ENCODE results near the gene FGGY. TPM values are rescaled to one million over a fixed set of nuclear protein-coding genes. Genes with fewer than 3 reads are reported as not detected.

The FGGY gene
- total RNA-seq, 1 donor from 2014 or later: 31.2 TPM

DNA sequence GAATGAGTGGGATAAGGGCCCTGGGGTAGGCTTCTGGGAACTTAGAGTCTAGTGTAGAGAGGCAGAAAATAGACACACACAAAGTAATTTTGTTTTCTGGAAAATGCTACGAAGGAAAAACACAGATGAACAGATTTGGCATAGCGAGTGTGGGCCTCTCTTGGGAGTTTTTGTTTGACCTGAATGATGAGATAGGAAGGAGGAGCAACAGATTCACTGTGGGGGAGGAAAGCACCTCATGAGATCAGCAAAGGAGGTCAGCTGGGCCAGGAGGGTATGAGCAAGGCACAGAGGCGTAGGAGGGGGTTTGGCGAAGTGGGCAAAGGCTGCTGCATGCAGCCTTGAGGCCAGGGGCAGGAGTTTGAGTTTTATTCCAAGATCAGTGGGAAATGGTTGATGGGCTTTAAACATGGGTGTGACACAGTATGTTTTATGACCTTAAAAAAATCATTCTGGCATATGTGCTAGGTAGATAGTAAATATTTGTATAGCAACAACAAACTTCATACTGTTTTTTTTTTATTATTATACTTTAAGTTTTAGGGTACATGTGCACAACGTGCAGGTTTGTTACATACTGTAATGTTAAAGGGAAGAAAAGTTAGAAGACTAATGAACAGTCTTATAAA is 57.9 kb downstream of the FGGY start:
- H3K9me3 ChIP-seq (replicated peaks): no peaks in the 10 kb centered on the region
- DNase-seq: no peak
- H3K27me3 ChIP-seq (ENCODE audit: low read depth): no peaks in the 10 kb centered on the region
- H3K4me1 ChIP-seq: peaks cover 12% of the 10 kb centered on the region
- no peak overlapping the region for H3K4me3 ChIP-seq
- no peaks in the 10 kb centered on the region for H3K36me3 ChIP-seq
- intact Hi-C loops (cut with micrococcal nuclease): no loop called here
- TF ChIP-seq, protein P1, sequence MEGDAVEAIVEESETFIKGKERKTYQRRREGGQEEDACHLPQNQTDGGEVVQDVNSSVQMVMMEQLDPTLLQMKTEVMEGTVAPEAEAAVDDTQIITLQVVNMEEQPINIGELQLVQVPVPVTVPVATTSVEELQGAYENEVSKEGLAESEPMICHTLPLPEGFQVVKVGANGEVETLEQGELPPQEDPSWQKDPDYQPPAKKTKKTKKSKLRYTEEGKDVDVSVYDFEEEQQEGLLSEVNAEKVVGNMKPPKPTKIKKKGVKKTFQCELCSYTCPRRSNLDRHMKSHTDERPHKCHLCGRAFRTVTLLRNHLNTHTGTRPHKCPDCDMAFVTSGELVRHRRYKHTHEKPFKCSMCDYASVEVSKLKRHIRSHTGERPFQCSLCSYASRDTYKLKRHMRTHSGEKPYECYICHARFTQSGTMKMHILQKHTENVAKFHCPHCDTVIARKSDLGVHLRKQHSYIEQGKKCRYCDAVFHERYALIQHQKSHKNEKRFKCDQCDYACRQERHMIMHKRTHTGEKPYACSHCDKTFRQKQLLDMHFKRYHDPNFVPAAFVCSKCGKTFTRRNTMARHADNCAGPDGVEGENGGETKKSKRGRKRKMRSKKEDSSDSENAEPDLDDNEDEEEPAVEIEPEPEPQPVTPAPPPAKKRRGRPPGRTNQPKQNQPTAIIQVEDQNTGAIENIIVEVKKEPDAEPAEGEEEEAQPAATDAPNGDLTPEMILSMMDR (IDR thresholded peaks at IDR 0.05; ENCODE audit: borderline replicate concordance): no peak
- H3K27ac ChIP-seq (replicated peaks): peak overlapping the region; percentile 49

DNA sequence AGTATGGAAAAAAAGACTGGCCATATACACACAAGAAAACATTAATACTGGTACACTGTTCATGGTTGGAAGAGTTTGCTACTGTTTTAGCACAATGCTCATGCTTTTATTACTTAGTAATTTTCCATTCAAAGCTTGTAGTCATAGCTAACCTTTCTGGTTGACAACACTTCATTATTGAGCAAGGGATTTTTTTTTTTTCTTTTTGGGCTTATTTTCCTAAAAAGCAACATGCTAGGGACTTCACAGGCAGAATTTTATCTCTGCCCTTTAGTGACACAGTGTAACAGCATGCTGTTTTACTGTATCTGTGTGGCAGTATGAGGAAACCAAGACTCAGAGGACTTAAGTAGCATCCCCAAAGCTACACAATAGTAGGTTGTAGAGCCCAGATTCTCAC is 58.5 kb downstream of the FGGY start:
- DNase-seq: no peak
- no peak overlapping the region for H3K4me3 ChIP-seq
- TF ChIP-seq, protein P1 (IDR thresholded peaks at IDR 0.05; ENCODE audit: borderline replicate concordance): no peak
- no peaks in the 10 kb centered on the region for H3K36me3 ChIP-seq
- intact Hi-C loops (cut with micrococcal nuclease): no loop called here
- no peaks in the 10 kb centered on the region for H3K27me3 ChIP-seq (ENCODE audit: low read depth)
- peaks cover 15% of the 10 kb centered on the region for H3K4me1 ChIP-seq
- no peaks in the 10 kb centered on the region for H3K9me3 ChIP-seq (replicated peaks)
- peak overlapping the region; percentile 49 for H3K27ac ChIP-seq (replicated peaks)

DNA sequence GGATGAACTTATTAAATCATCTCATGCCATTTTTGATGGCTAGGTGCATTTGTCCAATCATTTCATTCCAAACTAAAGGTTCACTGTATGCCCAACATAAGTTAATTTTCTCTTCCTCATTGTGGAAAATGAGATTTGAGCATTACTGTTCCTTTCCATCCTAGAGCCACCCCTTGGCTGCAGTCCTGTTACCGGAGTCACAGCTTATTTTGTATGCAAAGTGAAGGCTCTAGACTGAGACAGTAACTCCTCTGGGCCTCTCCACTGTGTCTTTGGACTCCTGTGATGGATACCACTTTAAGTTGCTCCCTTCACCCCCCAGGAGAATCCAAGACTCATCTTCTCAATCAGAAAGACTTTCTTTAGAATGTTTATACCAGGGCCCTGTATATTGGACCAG is 59.7 kb downstream of the FGGY start:
- Histone ChIP-seq H3K4me3 (no peak overlapping the region), H3K27me3 (ENCODE audit: low read depth) (no peaks in the 10 kb centered on the region), H3K27ac (replicated peaks) (no peak overlapping the region), H3K9me3 (replicated peaks) (no peaks in the 10 kb centered on the region), H3K36me3 (no peaks in the 10 kb centered on the region), H3K4me1 (peaks cover 21% of the 10 kb centered on the region)
- TF ChIP-seq, protein P1 (IDR thresholded peaks at IDR 0.05; ENCODE audit: borderline replicate concordance): no peak
- intact Hi-C loops (cut with micrococcal nuclease): no loop called here
- no peak for DNase-seq

DNA sequence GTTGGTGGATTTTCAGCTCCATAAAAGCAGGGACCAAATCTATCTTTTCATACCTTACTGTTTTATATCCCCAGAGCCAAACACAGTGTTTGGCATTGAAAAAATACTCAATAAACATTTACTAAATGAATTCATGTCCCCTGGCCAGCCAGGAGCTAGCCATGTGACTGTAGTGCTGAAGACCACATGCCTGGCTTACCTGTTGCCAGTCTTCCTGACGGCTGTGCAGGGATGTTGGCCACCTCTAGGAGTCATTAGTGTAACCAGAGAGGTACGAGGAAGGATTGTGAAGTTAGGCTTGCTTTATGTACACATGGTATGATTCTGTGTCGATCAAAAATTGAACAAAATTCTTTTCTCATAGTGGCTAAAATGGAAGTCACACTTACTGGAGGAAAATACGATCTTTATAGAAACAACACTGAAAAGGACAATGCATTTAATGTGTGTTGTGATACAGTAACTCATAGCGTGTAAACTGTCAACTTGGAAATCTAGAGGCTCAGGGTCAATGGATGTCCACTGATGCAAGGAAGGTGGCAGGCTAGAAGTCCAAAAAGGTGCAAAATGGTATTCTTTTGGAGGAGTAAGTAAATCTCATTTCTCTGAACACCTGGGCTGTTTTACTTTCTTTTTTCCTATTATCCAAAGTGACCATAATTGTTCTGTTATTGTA is 60.9 kb downstream of the FGGY start:
- TF ChIP-seq, protein P1 (IDR thresholded peaks at IDR 0.05; ENCODE audit: borderline replicate concordance): no peak
- no peaks in the 10 kb centered on the region for H3K9me3 ChIP-seq (replicated peaks)
- H3K27ac ChIP-seq (replicated peaks): no peak overlapping the region
- peaks cover 21% of the 10 kb centered on the region for H3K4me1 ChIP-seq
- intact Hi-C loops (cut with micrococcal nuclease): no loop called here
- no peak for DNase-seq
- no peaks in the 10 kb centered on the region for H3K36me3 ChIP-seq
- H3K27me3 ChIP-seq (ENCODE audit: low read depth): no peaks in the 10 kb centered on the region
- no peak overlapping the region for H3K4me3 ChIP-seq

DNA sequence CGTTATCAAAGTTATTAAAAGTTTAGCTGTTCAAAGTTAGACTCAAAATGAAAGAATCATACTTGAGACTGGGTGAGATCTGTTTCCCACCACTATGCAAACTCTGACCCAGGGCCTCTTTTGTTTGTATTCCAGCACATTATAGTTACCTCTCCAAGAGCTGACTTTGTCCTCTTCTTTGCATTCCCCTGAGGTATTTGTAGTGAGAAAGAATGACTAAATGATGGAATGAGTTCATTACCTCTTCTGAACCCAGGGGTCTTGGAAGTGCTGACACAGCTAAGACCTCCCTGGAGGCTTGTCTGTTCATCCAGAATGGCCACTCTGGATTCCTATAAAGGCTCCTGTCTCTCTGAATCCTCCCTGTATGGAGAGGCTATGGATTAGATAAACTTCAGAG is 62.4 kb downstream of the FGGY start:
- intact Hi-C loops (cut with micrococcal nuclease): no loop called here
- H3K4me3 ChIP-seq: no peak overlapping the region
- TF ChIP-seq, protein P1 (IDR thresholded peaks at IDR 0.05; ENCODE audit: borderline replicate concordance): no peak
- no peaks in the 10 kb centered on the region for H3K36me3 ChIP-seq
- H3K9me3 ChIP-seq (replicated peaks): no peaks in the 10 kb centered on the region
- H3K27me3 ChIP-seq (ENCODE audit: low read depth): no peaks in the 10 kb centered on the region
- no peak overlapping the region for H3K27ac ChIP-seq (replicated peaks)
- peaks cover 21% of the 10 kb centered on the region for H3K4me1 ChIP-seq
- no peak for DNase-seq

All from left ventricle myocardium inferior (tissue), 1 donor.